Colonic mucosa (tissue), 4 donors: ENCODE results near the gene PRELP. TPM values are rescaled to one million over a fixed set of nuclear protein-coding genes. Genes with fewer than 3 reads are reported as not detected.

ENCODE experiments used
- DNase-seq: peaks from one replicate; pipeline ENCODE4 v3.0.0-alpha.2; 2020
- H3K27ac ChIP-seq: fragments of 200-600 bp; one replicate; pipeline ENCODE4 v1.8.0; 2021
- H3K27me3 ChIP-seq: fragments of 200-600 bp; one replicate; pipeline ENCODE4 v1.8.0; 2021
- H3K36me3 ChIP-seq: fragments of 200-600 bp; one replicate; pipeline ENCODE4 v1.8.0; 2021
- H3K4me1 ChIP-seq: fragments of 200-600 bp; one replicate; pipeline ENCODE4 v1.8.0; 2021; ENCODE audit warnings: mild to moderate bottlenecking
- H3K4me3 ChIP-seq: fragments of 200-600 bp; one replicate; pipeline ENCODE4 v1.8.0; 2021
- H3K9ac ChIP-seq, 2 donors: one replicate each; pipeline ENCODE4 v1.7.0; 2013; ENCODE audit warnings: control low read depth in 2 of 2, low read depth in 2 of 2, low read length in 2 of 2
- H3K9me3 ChIP-seq: fragments of 200-600 bp; one replicate; pipeline ENCODE4 v1.8.0; 2021
- CTCF ChIP-seq: fragments of 200-600 bp; IDR thresholded peaks from one replicate; pipeline ENCODE4 v1.8.0; 2022; ENCODE audit warnings: antibody characterized with exemption, mild to moderate bottlenecking
- intact Hi-C: fragments of 100-400 bp; cut with DNase I; formaldehyde crosslinking; loops from one replicate; pipeline ENCODE4 v1.14.1; 2022
- total RNA-seq, 2 donors: library from RNA; stranded (reverse); fragmentation: NEBNext Ultra II Directional in 1 of 2; extraction: Animal tissue kit (Norgen Biotek cat#: 25700) in 1 of 2; gene quantifications; one replicate each; pipeline ENCODE4 v1.2.1, GENCODE V29; 2021
- donor health status: healthy.
- donor health status: DM: no; HTN: no; CAD: no.
- donor health status: DM: no; HTN: no; CAD: no.

The PRELP gene
- total RNA-seq, 2 donors from 2014 or later, result 2.4 to 9.3 TPM

DNA sequence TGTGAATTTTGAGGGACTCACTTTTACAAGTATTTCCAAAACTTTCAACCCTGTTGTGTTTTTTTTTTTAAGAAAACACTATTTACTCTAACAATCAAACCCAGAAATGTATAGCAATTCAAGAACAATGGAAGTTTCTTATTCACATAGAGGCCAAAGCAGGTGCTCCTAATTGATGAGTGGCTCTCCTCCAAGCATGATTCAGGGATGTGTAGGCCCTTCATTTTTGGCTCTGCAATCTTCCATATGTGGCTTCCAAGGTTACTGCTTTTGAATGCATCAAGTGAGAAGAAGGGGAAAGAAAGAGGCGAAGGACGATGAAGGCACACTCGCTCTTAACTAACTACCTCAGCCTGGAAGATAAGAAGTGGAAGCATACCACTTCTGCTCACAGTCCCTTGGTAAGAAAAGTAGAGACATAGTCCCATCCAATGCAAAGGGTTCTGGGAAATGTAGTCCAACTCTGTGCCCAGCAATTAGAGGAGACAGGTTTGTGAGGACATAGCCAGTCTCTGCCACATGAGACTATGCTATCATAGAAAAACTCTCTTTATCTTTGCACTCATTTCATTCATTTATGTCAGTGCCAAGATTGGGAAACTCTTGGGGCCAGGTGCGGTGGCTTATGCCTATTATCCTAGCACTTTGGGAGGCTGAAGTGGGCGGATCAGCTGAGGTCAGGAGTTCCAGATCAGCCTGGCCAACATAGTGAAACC, 64.4 kb downstream of the PRELP start:
- H3K9me3 ChIP-seq, result no peaks in the 10 kb centered on the region
- no peaks in the 10 kb centered on the region for H3K4me1 ChIP-seq
- H3K27me3 ChIP-seq, result no peaks in the 10 kb centered on the region
- no peak overlapping the region for H3K4me3 ChIP-seq
- no peaks in the 10 kb centered on the region for H3K36me3 ChIP-seq
- no peak overlapping the region for H3K27ac ChIP-seq
- intact Hi-C loops, result no loop called here
- TF ChIP-seq CTCF, result no peak
- H3K9ac ChIP-seq, result no peak overlapping the region
- DNase-seq, result no peak

Other genes starting within 250 kb of the PRELP start
- under 1 TPM in 1 of 2 donors, not detected in 1; 0.30 TPM for gene CHIT1, start 246.1 kb upstream of the PRELP start, total RNA-seq
- 10 to 100 TPM; 66.4 to 88.0 TPM for gene BTG2, start 170.3 kb upstream of the PRELP start, total RNA-seq
- 10 to 100 TPM; 38.6 to 49.3 TPM for gene FMOD, start 124.7 kb upstream of the PRELP start, total RNA-seq
- not detected for gene OPTC, start 18.3 kb downstream of the PRELP start, total RNA-seq
- gene ATP2B4, start 151.0 kb downstream of the PRELP start, total RNA-seq, result 10 to 100 TPM; 10.5 to 57.6 TPM